Tibial nerve (tissue), 4 donors: ENCODE measurements around the gene PKNOX2. TPM values are rescaled to one million over a fixed set of nuclear protein-coding genes. Genes with fewer than 3 reads are reported as not detected.

Experiments used
- DNase-seq, 2 donors: peaks; one replicate each; pipeline ENCODE4 v3.0.0-alpha.2; 2019; ENCODE audit warnings: low spot score in 2 of 2
- H3K27ac ChIP-seq, 4 donors: fragments of 200-600 bp; sonication (generic) in 3 of 4; one replicate each; pipeline ENCODE4 v1.5.1; 2017 to 2019; ENCODE audit warnings: mild to moderate bottlenecking in 1 of 4
- H3K27me3 ChIP-seq, 2 donors: fragments of 200-600 bp; sonication (generic) in 1 of 2; one replicate each; pipeline versions ENCODE4 v1.5.1 to v1.6.0; 2017 to 2019
- H3K36me3 ChIP-seq, 3 donors: fragments of 200-600 bp; sonication (generic); one replicate each; pipeline ENCODE4 v1.5.1; 2018 to 2019
- H3K4me1 ChIP-seq, 4 donors: fragments of 200-600 bp; sonication (generic) in 3 of 4; one replicate each; pipeline ENCODE4 v1.5.1; 2017 to 2019
- H3K4me3 ChIP-seq, 4 donors: fragments of 200-600 bp; sonication (generic) in 3 of 4; one replicate each; pipeline ENCODE4 v1.5.1; 2017 to 2019; ENCODE audit warnings: mild to moderate bottlenecking in 1 of 4, moderate library complexity in 1 of 4
- H3K9me3 ChIP-seq, 4 donors: fragments of 200-600 bp; sonication (generic) in 3 of 4; one replicate each; pipeline ENCODE4 v1.5.1; 2017 to 2019
- CTCF ChIP-seq, 5 experiments: fragments of 200-600 bp in 3 of 5; fragments of 450-650 bp in 2 of 5; sonication (generic) in 3 of 5; IDR thresholded peaks; one replicate each; pipeline ENCODE4 v1.5.1; 2016 to 2019; ENCODE audit warnings: antibody characterized with exemption in 5 of 5, mild to moderate bottlenecking in 3 of 5, moderate library complexity in 2 of 5
- EP300 ChIP-seq, 2 donors: sonication (generic); formaldehyde crosslinking; IDR thresholded peaks; one replicate each; pipeline ENCODE4 v1.6.1; 2017; ENCODE audit warnings: antibody characterized with exemption in 2 of 2, mild to moderate bottlenecking in 1 of 2
- POLR2A ChIP-seq, 2 donors: fragments of 450-650 bp; IDR thresholded peaks; one replicate each; pipeline ENCODE4 v1.6.1; 2017; ENCODE audit warnings: antibody characterized with exemption in 2 of 2, mild to moderate bottlenecking in 2 of 2, moderate library complexity in 2 of 2
- WGBS, 2 donors: methylation state at CpG; one replicate each; pipeline ENCODE4 v1.1.5; 2018; 5-methylcytosine and 5-hydroxymethylcytosine counted together
- small RNA-seq: library from RNA; depleted of rRNA; stranded (forward); fragments of <200 nt; gene quantifications from one replicate; pipeline ENCODE3, GENCODE V24; 2016
- total RNA-seq, 4 donors: library from RNA; depleted of rRNA; stranded (reverse); fragments of >200 nt; gene quantifications; one replicate each; pipeline ENCODE4 v1.1.0, GENCODE V29; 2016

The PKNOX2 gene
- total RNA-seq, 4 donors from 2014 or later: 5.7 to 7.2 (median 6.4) TPM

- no peaks in the 10 kb centered on the region for H3K9me3 ChIP-seq
- peaks cover 0 to 16% (median 0%) of the 10 kb centered on the region in 3 donors for H3K36me3 ChIP-seq
- H3K4me1 ChIP-seq: peaks cover 0 to 5% (median 0%) of the 10 kb centered on the region in 4 donors
- no peaks in the 10 kb centered on the region for H3K27me3 ChIP-seq
- no peak overlapping the region for H3K4me3 ChIP-seq
- 54 to 59% methylated on average over 2 of the region's 2 CpGs for WGBS, 2 donors
- TF ChIP-seq CTCF (IDR thresholded peaks at IDR 0.05): no peak
- no peak for TF ChIP-seq EP300 (IDR thresholded peaks at IDR 0.05)
- TF ChIP-seq POLR2A (IDR thresholded peaks at IDR 0.05): no peak
- no peak for DNase-seq
- no peak overlapping the region for H3K27ac ChIP-seq
These were observed 305.8 kb downstream of the PKNOX2 start for GRCh38 chr11:125470355-125470754.

GRCh38 chr11:125476721-125477120 is 312.2 kb downstream of the PKNOX2 start:
- TF ChIP-seq EP300 (IDR thresholded peaks at IDR 0.05): no peak
- TF ChIP-seq CTCF (IDR thresholded peaks at IDR 0.05): no peak
- no peak for TF ChIP-seq POLR2A (IDR thresholded peaks at IDR 0.05)
- H3K9me3 ChIP-seq: no peaks in the 10 kb centered on the region
- WGBS, 2 donors: 67 to 70% methylated on average over 3 of the region's 3 CpGs
- peaks cover 0 to 38% (median 0%) of the 10 kb centered on the region in 3 donors for H3K36me3 ChIP-seq
- DNase-seq: no peak
- no peaks in the 10 kb centered on the region for H3K4me1 ChIP-seq
- H3K27me3 ChIP-seq: no peaks in the 10 kb centered on the region
- H3K4me3 ChIP-seq: no peak overlapping the region
- no peak overlapping the region for H3K27ac ChIP-seq

- peaks cover 0 to 38% (median 0%) of the 10 kb centered on the region in 3 donors for H3K36me3 ChIP-seq
- H3K27ac ChIP-seq: no peak overlapping the region
- TF ChIP-seq CTCF (IDR thresholded peaks at IDR 0.05) (no peak), EP300 (IDR thresholded peaks at IDR 0.05) (no peak), POLR2A (IDR thresholded peaks at IDR 0.05) (no peak)
- H3K4me1 ChIP-seq: no peaks in the 10 kb centered on the region
- no peaks in the 10 kb centered on the region for H3K9me3 ChIP-seq
- H3K4me3 ChIP-seq: no peak overlapping the region
- WGBS, 2 donors: 92 to 93% methylated on average over 3 of the region's 3 CpGs
- no peak for DNase-seq
- H3K27me3 ChIP-seq: no peaks in the 10 kb centered on the region
These were observed 314.6 kb downstream of the PKNOX2 start for GRCh38 chr11:125479137-125479536.

GRCh38 chr11:125481531-125481930 is 317.0 kb downstream of the PKNOX2 start:
- TF ChIP-seq CTCF (IDR thresholded peaks at IDR 0.05) (no peak), POLR2A (IDR thresholded peaks at IDR 0.05) (no peak), EP300 (IDR thresholded peaks at IDR 0.05) (no peak)
- DNase-seq: no peak
- 46 to 52% methylated on average over 3 of the region's 3 CpGs for WGBS, 2 donors
- Histone ChIP-seq H3K27ac (no peak overlapping the region), H3K9me3 (no peaks in the 10 kb centered on the region), H3K4me1 (no peaks in the 10 kb centered on the region), H3K4me3 (no peak overlapping the region), H3K36me3 (peaks cover 0 to 51% (median 0%) of the 10 kb centered on the region in 3 donors), H3K27me3 (no peaks in the 10 kb centered on the region)

Small RNA genes lying within 50 kb of the gene (small RNA-seq; reads per million reads assigned to genes)
- gene RNU6-321P: not detected

Other genes with a start within 250 kb of the PKNOX2 start
- not detected for gene HEPN1, start 245.5 kb upstream of the PKNOX2 start, total RNA-seq
- gene HEPACAM, start 228.7 kb upstream of the PKNOX2 start, total RNA-seq: 10 to 100 TPM in 3 of 4 donors, 1 to 10 TPM in 1; 8.7 to 18.4 (median 15.3) TPM
- gene CCDC15, start 210.5 kb upstream of the PKNOX2 start, total RNA-seq: 1 to 10 TPM in 3 of 4 donors, under 1 TPM in 1; 0.98 to 4.2 (median 2.6) TPM
- 10 to 100 TPM in 1 of 4 donors, 1 to 10 TPM in 3; 3.9 to 11.4 (median 7.2) TPM for gene SLC37A2, start 101.4 kb upstream of the PKNOX2 start, total RNA-seq
- 10 to 100 TPM; 17.2 to 30.6 (median 20.7) TPM for gene TMEM218, start 53.1 kb upstream of the PKNOX2 start, total RNA-seq